NCI-H2196 treated with DMSO at 0.1 percent for 48 hours (cell line): ENCODE measurements around the gene SSH2.
"Not testable (repeated sequence)": the region's sequence is repeated elsewhere in the genome, so short reads cannot be mapped to it uniquely, and the experiment has no call there.

ENCODE experiments used
- DNase-seq: peaks from one replicate; lab custom pipeline; 2025; ENCODE audit not compliant: unreplicated experiment; lab: John Stamatoyannopoulos, UW

Gene SSH2

GRCh38 chr17:29881256-29881655 lies 48.8 kb downstream of the SSH2 start:
- no peak for DNase-seq

GRCh38 chr17:29880031-29880430 lies 50.0 kb downstream of the SSH2 start:
- no peak for DNase-seq

GRCh38 chr17:29874931-29875596 lies 55.0 kb downstream of the SSH2 start:
- no peak for DNase-seq

GRCh38 chr17:29874358-29874757 lies 55.7 kb downstream of the SSH2 start:
- not testable (repeated sequence) for DNase-seq

DNA sequence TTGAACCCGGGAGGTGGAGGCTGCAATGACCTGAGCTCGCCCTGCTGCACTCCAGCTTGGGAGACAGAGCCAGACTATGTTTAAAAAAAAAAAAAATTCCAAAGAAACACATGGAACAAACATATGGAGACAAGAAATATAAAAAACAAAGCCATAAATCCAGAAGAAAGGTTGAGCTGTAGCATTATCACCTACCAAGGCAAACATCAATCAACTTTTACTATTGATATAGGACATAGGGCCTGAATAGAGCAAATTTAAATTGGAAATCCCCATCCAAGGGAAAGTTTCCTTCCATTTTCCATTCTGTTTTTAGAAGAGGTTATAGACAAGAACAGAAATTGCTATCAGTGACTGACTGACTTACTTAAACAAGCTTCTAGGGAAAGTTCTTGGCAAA lies 56.6 kb downstream of the SSH2 start:
- no peak for DNase-seq

DNA sequence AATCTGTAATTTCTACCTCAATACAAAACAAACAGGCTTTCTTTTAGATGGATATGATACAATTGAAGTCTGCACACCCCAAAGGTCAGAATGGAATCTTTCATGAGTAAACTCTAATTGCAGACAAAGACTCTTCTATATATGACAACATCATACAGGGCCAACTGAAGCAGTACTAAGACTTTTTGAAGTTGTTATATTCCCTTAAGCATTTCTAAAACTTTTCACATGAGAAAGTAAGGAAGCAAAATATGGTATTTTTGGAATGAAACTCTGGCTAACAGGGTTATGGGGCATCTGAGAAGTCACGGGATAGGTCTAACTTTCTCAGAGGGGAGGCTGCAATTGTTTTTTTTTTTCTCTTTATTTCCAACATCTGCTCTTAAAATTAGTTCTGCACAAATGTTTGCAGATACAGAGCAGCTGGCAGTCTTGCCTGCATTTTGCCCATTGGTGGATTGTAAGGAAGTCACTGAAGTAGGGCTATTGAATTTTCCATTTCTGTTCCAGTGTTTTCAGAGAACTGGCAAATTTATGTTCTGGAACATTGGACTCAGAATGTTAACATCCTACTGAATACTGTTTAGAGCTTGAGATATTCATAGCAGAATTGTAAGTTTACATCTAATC lies 59.1 kb downstream of the SSH2 start:
- DNase-seq, result no peak

DNA sequence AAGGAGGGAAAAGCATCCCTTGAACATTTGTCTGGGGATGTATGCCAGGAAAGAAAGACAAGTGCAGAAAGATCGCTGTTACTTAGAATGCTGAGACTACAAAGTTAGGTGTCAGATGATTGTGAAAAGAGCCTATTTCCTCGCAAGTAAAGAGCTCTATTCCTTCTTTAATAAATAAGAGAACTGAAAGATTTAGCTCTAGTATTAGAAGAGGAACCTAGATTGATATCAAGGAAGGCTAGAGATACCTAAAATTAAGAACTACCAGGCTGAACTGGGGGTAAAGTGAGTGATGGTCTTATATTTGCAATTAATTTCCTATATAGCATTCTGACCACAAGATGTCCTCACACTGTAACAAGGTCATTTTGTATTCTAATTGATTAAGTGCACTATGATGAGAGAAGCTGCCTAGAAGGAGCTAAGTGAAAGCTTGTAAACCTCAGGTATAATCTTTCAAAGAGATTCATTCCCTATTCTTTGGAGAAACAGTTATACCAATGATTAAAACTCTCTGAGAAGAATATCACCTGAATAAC lies 62.3 kb downstream of the SSH2 start:
- DNase-seq, result no peak

- DNase-seq, result no peak
Observed at GRCh38 chr17:29866746-29867404, 63.2 kb downstream of the SSH2 start.

- DNase-seq, result no peak
Observed at GRCh38 chr17:29864615-29865014, 65.4 kb downstream of the SSH2 start.

GRCh38 chr17:29864123-29864522 lies 65.9 kb downstream of the SSH2 start:
- not testable (repeated sequence) for DNase-seq

DNA sequence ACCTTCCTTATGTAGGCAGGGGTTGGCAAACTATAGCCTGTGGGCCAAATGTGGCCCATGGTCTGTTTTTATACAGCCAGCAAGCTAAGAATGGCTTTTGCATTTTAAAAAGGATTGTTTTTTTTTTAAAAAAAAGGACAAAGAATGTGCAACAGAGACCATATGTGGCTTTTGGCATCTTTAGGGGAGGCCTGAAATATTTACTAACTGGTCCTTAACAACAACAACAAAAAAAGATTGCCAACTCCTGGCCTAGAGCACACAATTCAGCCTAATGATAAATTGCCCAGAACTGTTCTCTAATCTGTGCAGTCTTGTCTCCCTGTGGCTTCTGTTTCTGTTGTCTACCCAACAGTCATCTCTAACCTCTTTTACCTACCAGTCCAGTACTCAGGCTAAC lies 67.1 kb downstream of the SSH2 start:
- no peak for DNase-seq

DNA sequence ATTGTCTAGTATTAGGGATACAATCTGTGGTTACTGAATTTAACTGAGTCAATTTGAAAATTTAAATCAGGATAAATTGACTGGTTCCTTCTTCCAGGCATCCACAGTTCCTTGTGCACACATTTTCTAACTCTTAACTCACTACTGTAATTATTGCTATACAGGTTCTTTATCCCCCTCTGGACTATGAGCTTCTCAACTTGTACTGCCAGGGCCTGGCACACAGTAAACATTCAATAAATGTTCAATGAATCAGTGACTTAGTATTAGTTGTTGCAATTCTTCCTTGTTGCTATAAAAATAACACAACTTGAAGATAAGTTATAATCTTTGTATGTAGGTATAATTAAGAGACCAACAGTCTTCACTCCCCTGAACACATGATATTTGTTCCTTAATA lies 67.9 kb downstream of the SSH2 start:
- DNase-seq, result no peak

- not testable (repeated sequence) for DNase-seq
Observed at GRCh38 chr17:29859445-29859844, 70.6 kb downstream of the SSH2 start.

DNA sequence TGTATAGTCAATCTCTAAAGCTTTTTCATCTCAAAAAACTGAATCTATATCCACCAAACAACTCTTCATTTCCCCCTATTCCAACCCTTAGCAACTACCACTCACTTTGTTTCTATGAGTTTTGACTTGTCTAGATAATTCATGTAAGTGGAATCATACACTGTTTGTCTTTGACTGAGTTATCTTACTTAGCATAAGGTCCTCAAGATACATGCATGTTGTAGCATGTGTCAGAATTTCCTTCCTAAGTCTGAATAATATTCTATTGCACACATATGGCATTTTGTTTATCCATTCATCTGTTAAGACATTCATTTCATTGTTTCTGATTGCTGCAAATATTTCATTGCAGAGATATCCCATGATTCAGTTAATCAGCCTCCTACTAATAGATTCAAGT lies 72.2 kb downstream of the SSH2 start:
- DNase-seq, result no peak

GRCh38 chr17:29857105-29857504 lies 72.9 kb downstream of the SSH2 start:
- DNase-seq, result not testable (repeated sequence)

- DNase-seq, result no peak
Observed at GRCh38 chr17:29855686-29856085, 74.3 kb downstream of the SSH2 start.

DNA sequence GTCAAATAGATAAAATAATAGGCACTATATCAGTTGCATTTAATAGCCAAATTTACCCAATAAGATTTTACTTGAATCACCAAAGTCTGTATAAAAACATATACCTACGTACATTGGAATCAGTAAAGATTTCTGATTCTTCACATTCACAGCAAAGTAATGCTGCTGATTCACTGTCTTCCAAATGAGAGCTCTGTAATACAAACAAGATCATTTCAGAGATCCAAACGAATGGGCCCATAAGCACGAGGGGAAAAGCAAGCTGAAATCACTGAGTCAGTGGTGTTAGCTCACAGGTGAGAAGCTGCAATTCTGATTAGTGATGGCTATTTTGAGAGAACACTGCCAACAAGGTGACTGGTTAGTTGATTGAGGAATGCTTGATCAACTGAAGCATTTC lies 81.3 kb downstream of the SSH2 start:
- DNase-seq, result no peak

DNA sequence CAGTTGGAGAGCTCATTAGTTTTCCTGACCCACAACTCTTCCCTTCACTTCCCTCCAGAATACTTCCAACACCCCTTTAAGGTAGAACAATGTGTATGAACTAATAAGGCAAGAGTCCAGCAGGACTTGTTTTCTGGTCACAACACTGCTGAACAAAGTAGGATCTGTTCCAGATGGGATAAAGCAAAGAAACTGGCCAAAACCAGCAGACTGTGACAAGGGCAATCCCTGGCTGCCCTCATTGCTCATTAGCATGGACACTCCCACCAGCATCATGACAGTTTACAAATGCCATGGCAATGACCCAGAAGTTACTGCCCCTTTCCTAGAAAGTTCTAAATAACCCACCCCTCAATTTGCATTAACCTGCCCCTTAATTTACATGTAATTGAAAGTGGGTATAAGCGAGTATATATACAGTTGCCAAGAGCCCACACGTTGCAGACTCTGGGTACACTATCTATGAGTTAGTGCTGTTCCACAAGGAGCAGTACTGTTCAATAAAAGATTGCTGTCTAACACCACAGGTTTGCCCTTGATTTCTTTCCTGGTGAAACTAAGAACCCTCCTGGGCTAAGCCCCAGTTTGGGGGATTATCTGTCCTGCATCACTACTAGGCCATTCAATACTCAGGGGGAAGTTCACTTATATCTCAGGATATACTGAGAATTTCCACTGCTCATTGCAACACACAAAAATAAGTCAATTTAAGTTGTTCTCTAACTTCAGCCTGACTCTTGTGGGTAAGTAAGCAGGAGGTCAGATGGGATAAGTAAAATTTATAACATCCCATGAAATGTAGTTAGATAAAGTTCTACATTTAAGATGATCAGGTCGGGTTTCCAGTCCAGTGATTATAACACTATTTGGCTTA lies 82.3 kb downstream of the SSH2 start:
- no peak for DNase-seq

- DNase-seq, result no peak
Observed at GRCh38 chr17:29847118-29847517, 82.9 kb downstream of the SSH2 start.

DNA sequence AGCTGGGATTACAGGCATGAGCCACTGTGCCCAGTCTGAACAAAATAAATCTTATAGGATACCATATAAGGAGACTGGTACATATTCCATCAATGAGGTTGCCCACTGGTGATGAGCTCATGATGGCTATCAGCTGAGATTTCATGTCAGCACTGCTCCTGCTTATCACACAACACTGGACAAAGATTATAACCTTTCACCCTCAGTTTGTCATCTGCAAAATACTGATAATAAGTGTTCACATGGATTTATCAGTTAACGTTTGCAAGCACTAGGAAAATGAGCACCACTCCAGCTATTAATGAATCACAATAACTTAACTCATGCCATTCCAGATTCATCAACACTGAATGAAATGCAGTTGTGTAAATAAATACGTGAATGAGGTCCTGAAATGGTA lies 83.7 kb downstream of the SSH2 start:
- no peak for DNase-seq

DNA sequence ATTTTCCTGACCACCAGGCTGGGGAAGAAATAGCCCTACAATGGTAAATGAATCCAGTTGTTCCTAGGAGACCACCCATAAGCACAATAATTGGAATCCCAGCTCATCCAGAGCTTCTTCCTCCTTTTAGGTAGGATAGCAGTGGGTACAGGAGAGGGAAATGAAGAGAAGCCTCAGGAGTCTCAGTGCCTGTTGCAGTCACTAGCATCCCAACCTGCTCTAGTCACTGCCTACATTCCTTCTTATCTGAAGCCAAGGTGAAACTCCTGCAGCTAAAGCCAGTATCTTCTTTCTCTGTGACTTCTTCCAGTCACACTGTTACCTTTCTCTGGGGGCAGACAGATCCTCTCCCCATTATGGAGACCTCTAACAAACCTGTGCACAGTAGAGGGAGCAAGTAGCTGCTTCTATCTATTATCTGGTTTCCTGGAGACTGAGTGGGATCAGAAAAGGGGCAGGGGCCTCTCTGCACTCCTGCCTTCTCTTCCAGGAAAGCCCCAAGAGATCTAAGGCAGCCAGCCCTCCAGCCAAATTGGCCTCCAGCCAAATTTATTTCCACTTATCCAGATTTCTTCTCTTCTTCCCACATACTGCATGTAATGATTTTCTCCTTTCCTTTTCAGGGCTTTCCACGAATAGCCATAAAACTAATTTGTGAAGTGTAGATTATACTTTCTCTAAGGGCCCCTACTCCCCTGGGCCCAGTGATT lies 85.5 kb downstream of the SSH2 start:
- no peak for DNase-seq
